Keratinocyte (primary cell): Measurements from ENCODE around the gene RBMS3. TPM values are rescaled to one million over a fixed set of nuclear protein-coding genes. Genes with fewer than 3 reads are reported as not detected.

Source experiments
- DNase-seq: peaks from one replicate; pipeline ENCODE4 v3.0.0-alpha.2; 2011; ENCODE audit warnings: low read depth, missing footprints, low spot score
- FAIRE-seq: peaks from 2 replicates; lab custom pipeline; 2011; peaks lifted over from hg19 to GRCh38; lab: Jason Lieb, UNC
- H2AFZ ChIP-seq: 2 replicates; pipeline ENCODE4 v1.6.0; 2012; ENCODE audit warnings: low read length, control low read depth, inconsistent platforms; ENCODE audit not compliant: control insufficient read depth
- H3K27ac ChIP-seq: 2 replicates; pipeline ENCODE4 v1.5.1; 2011; ENCODE audit warnings: low read length; ENCODE audit not compliant: control insufficient read depth, insufficient read depth
- H3K27me3 ChIP-seq: 3 replicates; pipeline ENCODE4 v1.6.0; 2011; ENCODE audit warnings: low read length; ENCODE audit not compliant: control insufficient read depth, insufficient read depth; ENCODE audit errors: extremely low read depth
- H3K36me3 ChIP-seq, 2 experiments: 2 replicates in 1 of 2; 3 replicates in 1 of 2; pipeline ENCODE4 v1.5.1; 2011; ENCODE audit warnings: low read length in 2 of 2, mild to moderate bottlenecking in 1 of 2; ENCODE audit not compliant: control insufficient read depth in 2 of 2, insufficient read depth in 2 of 2; ENCODE audit errors: extremely low read depth in 1 of 2
- H3K4me1 ChIP-seq: 3 replicates; pipeline ENCODE4 v1.5.1; 2011; ENCODE audit warnings: low read length; ENCODE audit not compliant: control insufficient read depth, insufficient read depth; ENCODE audit errors: extremely low read depth
- H3K4me2 ChIP-seq: 3 replicates; pipeline ENCODE4 v1.6.0; 2011; ENCODE audit warnings: low read depth, low read length; ENCODE audit not compliant: control insufficient read depth, insufficient read depth; ENCODE audit errors: extremely low read depth
- H3K4me3 ChIP-seq, 3 experiments: fragments of 200-600 bp in 1 of 3; sonication (generic) in 1 of 3; 2 replicates in 2 of 3; 3 replicates in 1 of 3; pipeline ENCODE4 v1.5.1; 2011 to 2016; ENCODE audit warnings: low read length in 3 of 3, mild to moderate bottlenecking in 3 of 3, control low read depth in 2 of 3, inconsistent platforms in 1 of 3, low read depth in 1 of 3, mixed read lengths in 1 of 3, mixed run types in 1 of 3, moderate library complexity in 1 of 3; ENCODE audit not compliant: control insufficient read depth in 2 of 3, insufficient read depth in 2 of 3; ENCODE audit errors: extremely low read depth in 1 of 3
- H3K79me2 ChIP-seq: 2 replicates; pipeline ENCODE4 v1.6.0; 2012; ENCODE audit warnings: low read length; ENCODE audit not compliant: control insufficient read depth, insufficient read depth
- H3K9ac ChIP-seq: 3 replicates; pipeline ENCODE4 v1.6.0; 2011; ENCODE audit warnings: low read length; ENCODE audit not compliant: control insufficient read depth, insufficient read depth; ENCODE audit errors: extremely low read depth
- H3K9me1 ChIP-seq: 3 replicates; pipeline ENCODE4 v1.6.0; 2011; ENCODE audit warnings: low read length; ENCODE audit not compliant: control insufficient read depth, insufficient read depth; ENCODE audit errors: extremely low read depth
- H3K9me3 ChIP-seq: 2 replicates; pipeline ENCODE4 v1.5.1; 2012; ENCODE audit warnings: low read depth, low read length; ENCODE audit not compliant: control insufficient read depth
- H4K20me1 ChIP-seq: 3 replicates; pipeline ENCODE4 v1.6.0; 2011; ENCODE audit warnings: low read length; ENCODE audit not compliant: control insufficient read depth, insufficient read depth; ENCODE audit errors: extremely low read depth
- CTCF ChIP-seq, 3 experiments: IDR thresholded peaks in 1 of 3; conservative IDR thresholded peaks in 1 of 3; optimal IDR thresholded peaks in 1 of 3; 2 replicates in 2 of 3; 3 replicates in 1 of 3; pipeline versions ENCODE3 to v1.5.1; 2011; ENCODE audit warnings: low read length in 3 of 3, mild to moderate bottlenecking in 3 of 3, moderate library complexity in 2 of 3, control low read depth in 1 of 3, inconsistent platforms in 1 of 3; ENCODE audit not compliant: insufficient read depth in 2 of 3; ENCODE audit errors: extremely low read depth in 1 of 3
- EZH2 ChIP-seq: IDR thresholded peaks from one replicate; pipeline ENCODE4 v1.6.1; 2012; ENCODE audit warnings: inconsistent platforms, mild to moderate bottlenecking, low read length, moderate library complexity
- dilution Hi-C: fragments of 300-500 bp; cut with MboI; formaldehyde crosslinking; loops from one replicate; pipeline ENCODE4 v1.7.0; 2020; ENCODE audit warnings: low sequenced_read_pairs; ENCODE audit not compliant: extremely low pct_ligation_motif_present
- polyA plus RNA-seq, 5 experiments: library from polyadenylated mRNA; depleted of rRNA in 3 of 5; stranded (reverse) in 3 of 5; stranded (forward) in 1 of 5; unstranded in 1 of 5; fragments of >200 nt; gene quantifications; 1 replicate in 1 of 5; 2 replicates in 3 of 5; 3 replicates in 1 of 5; pipeline versions ENCODE4 v1.2.1 to v1.2.3, GENCODE V29; 2011 to 2012; ENCODE audit warnings: missing spikeins in 2 of 5, low read depth in 1 of 5, low replicate concordance in 1 of 5

Gene RBMS3
- polyA plus RNA-seq, 1 donor (not counting 4 experiments of a cell fraction or from before 2014, with no cell fraction given), result 2.3 TPM

GRCh38 chr3:29384640-29385039 is 103.8 kb downstream of the RBMS3 start:
- FAIRE-seq (no peak), DNase-seq (no peak)
- TF ChIP-seq CTCF (optimal IDR thresholded peaks at IDR 0.05 in 1 of 3, IDR thresholded peaks at IDR 0.05 in 1 of 3, conservative IDR thresholded peaks at IDR 0.05 in 1 of 3; ENCODE audit: extremely low read depth in 1 of 3, insufficient read depth in 2 of 3, low read length in 3 of 3), result no peak
- no peak for TF ChIP-seq EZH2

GRCh38 chr3:29385046-29385830 is 104.4 kb downstream of the RBMS3 start:
- H3K79me2 ChIP-seq, result no peaks in the 10 kb centered on the region
- no peak overlapping the region for H3K27ac ChIP-seq
- peak; percentile 9 for FAIRE-seq
- dilution Hi-C loops, result no loop called here
- H2AFZ ChIP-seq, result no peak overlapping the region
- H3K9ac ChIP-seq, result no peak overlapping the region
- no peaks in the 10 kb centered on the region for H3K36me3 ChIP-seq
- H3K4me3 ChIP-seq, result no peak overlapping the region
- H3K9me3 ChIP-seq, result no peaks in the 10 kb centered on the region
- no peaks in the 10 kb centered on the region for H3K27me3 ChIP-seq
- H3K9me1 ChIP-seq, result no peaks in the 10 kb centered on the region
- no peaks in the 10 kb centered on the region for H3K4me1 ChIP-seq
- DNase-seq, result no peak
- no peak overlapping the region for H3K4me2 ChIP-seq
- no peaks in the 10 kb centered on the region for H4K20me1 ChIP-seq
- no peak for TF ChIP-seq CTCF (optimal IDR thresholded peaks at IDR 0.05 in 1 of 3, IDR thresholded peaks at IDR 0.05 in 1 of 3, conservative IDR thresholded peaks at IDR 0.05 in 1 of 3; ENCODE audit: extremely low read depth in 1 of 3, insufficient read depth in 2 of 3, low read length in 3 of 3)
- TF ChIP-seq EZH2, result no peak

More at GRCh38 chr3:29384640-29385039, 103.8 kb downstream of the RBMS3 start:
- no peaks in the 10 kb centered on the region for H4K20me1 ChIP-seq
- H3K9ac ChIP-seq, result no peak overlapping the region
- H2AFZ ChIP-seq, result no peak overlapping the region
- dilution Hi-C loops, result no loop called here
- H3K27ac ChIP-seq, result no peak overlapping the region
- no peaks in the 10 kb centered on the region for H3K4me1 ChIP-seq
- H3K4me3 ChIP-seq, result no peak overlapping the region
- no peak overlapping the region for H3K4me2 ChIP-seq
- H3K79me2 ChIP-seq, result no peaks in the 10 kb centered on the region
- no peaks in the 10 kb centered on the region for H3K36me3 ChIP-seq
- no peaks in the 10 kb centered on the region for H3K9me1 ChIP-seq
- H3K9me3 ChIP-seq, result no peaks in the 10 kb centered on the region
- H3K27me3 ChIP-seq, result no peaks in the 10 kb centered on the region
